NOMO-1 treated with DMSO at 0.1 percent for 48 hours (cell line): ENCODE results near the gene PPFIA1.
"Not testable (repeated sequence)": the region's sequence is repeated elsewhere in the genome, so short reads cannot be mapped to it uniquely, and the experiment has no call there.

Source experiments
- DNase-seq: peaks from one replicate; lab custom pipeline; 2025; ENCODE audit not compliant: unreplicated experiment; lab: John Stamatoyannopoulos, UW

The PPFIA1 gene

GRCh38 chr11:70387564-70387963 lies 117.1 kb downstream of the PPFIA1 start:
- no peak for DNase-seq

- no peak for DNase-seq
These were observed 118.7 kb downstream of the PPFIA1 start for GRCh38 chr11:70389201-70389600.

GRCh38 chr11:70390882-70391281 lies 120.4 kb downstream of the PPFIA1 start:
- DNase-seq, result not testable (repeated sequence)

GRCh38 chr11:70394211-70394950 lies 123.9 kb downstream of the PPFIA1 start:
- no peak for DNase-seq

- DNase-seq, result peak; percentile 18
These were observed 127.0 kb downstream of the PPFIA1 start for GRCh38 chr11:70397336-70397982.

GRCh38 chr11:70397983-70398833 lies 127.7 kb downstream of the PPFIA1 start, which contains the start of gene CTTN:
Gene CTTN (plus strand): TSS chr11:70398529. CDS start chr11:70407298, 8,769 bp downstream.
- peak; percentile 20 for DNase-seq

GRCh38 chr11:70398834-70399680 lies 128.6 kb downstream of the PPFIA1 start:
- DNase-seq, result no peak

GRCh38 chr11:70399681-70400112 lies 129.2 kb downstream of the PPFIA1 start:
- DNase-seq, result peak; percentile 23

GRCh38 chr11:70400643-70401042 lies 130.2 kb downstream of the PPFIA1 start:
- DNase-seq, result no peak

GRCh38 chr11:70402016-70402415 lies 131.5 kb downstream of the PPFIA1 start:
- no peak for DNase-seq

- no peak for DNase-seq
These were observed 132.2 kb downstream of the PPFIA1 start for GRCh38 chr11:70402685-70403084.

- no peak for DNase-seq
These were observed 133.8 kb downstream of the PPFIA1 start for GRCh38 chr11:70404244-70404643.

GRCh38 chr11:70405679-70406395 lies 135.3 kb downstream of the PPFIA1 start:
- DNase-seq, result no peak

GRCh38 chr11:70407121-70407520 lies 136.6 kb downstream of the PPFIA1 start:
- no peak for DNase-seq

- no peak for DNase-seq
These were observed 137.3 kb downstream of the PPFIA1 start for GRCh38 chr11:70407814-70408213.

- DNase-seq, result not testable (repeated sequence)
These were observed 137.8 kb downstream of the PPFIA1 start for GRCh38 chr11:70408326-70408725.

- no peak for DNase-seq
These were observed 138.9 kb downstream of the PPFIA1 start for GRCh38 chr11:70409437-70409836.

GRCh38 chr11:70409871-70410270 lies 139.4 kb downstream of the PPFIA1 start:
- no peak for DNase-seq

GRCh38 chr11:70410276-70411205 lies 140.1 kb downstream of the PPFIA1 start:
- no peak for DNase-seq
